ENCODE data around the gene NOLC1.

DNA sequence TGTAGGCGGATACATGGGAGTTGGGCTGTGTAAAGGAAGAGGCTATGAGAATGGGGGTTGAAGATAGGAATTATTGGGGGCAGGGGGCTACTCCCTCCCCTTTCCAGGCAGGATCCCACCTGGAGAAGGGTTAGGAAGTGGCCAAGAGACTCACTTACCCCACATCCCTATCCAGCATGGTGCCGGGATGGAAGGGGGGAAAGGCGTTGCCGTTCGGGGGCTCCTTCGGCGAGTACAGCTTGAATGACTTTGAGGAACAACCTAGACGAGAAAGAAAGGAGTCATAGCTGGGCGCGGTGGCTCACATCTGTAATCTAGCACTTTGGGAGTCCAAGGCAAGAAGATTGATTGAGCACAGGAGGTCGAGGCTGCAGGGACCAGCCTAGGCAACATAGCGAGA, 40.9 kb upstream of the NOLC1 start:
- TF ChIP-seq, protein P1, sequence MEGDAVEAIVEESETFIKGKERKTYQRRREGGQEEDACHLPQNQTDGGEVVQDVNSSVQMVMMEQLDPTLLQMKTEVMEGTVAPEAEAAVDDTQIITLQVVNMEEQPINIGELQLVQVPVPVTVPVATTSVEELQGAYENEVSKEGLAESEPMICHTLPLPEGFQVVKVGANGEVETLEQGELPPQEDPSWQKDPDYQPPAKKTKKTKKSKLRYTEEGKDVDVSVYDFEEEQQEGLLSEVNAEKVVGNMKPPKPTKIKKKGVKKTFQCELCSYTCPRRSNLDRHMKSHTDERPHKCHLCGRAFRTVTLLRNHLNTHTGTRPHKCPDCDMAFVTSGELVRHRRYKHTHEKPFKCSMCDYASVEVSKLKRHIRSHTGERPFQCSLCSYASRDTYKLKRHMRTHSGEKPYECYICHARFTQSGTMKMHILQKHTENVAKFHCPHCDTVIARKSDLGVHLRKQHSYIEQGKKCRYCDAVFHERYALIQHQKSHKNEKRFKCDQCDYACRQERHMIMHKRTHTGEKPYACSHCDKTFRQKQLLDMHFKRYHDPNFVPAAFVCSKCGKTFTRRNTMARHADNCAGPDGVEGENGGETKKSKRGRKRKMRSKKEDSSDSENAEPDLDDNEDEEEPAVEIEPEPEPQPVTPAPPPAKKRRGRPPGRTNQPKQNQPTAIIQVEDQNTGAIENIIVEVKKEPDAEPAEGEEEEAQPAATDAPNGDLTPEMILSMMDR (IDR thresholded peaks at IDR 0.05) = no peak
- TF ChIP-seq POLR2A (IDR thresholded peaks at IDR 0.05) = no peak

Data from right lobe of liver (tissue), 4 donors.